Esophagus squamous epithelium (tissue), 4 donors: ENCODE measurements around the gene C1QTNF2.

ENCODE experiments used
- CTCF ChIP-seq, 6 experiments: fragments of 450-650 bp in 4 of 6; fragments of 200-600 bp in 2 of 6; sonication (generic) in 2 of 6; IDR thresholded peaks; one replicate each; pipeline ENCODE4 v1.5.1; 2016 to 2019; ENCODE audit warnings: antibody characterized with exemption in 6 of 6, mild to moderate bottlenecking in 4 of 6, moderate library complexity in 4 of 6
- POLR2A ChIP-seq, 4 donors: fragments of 450-650 bp; IDR thresholded peaks; one replicate each; pipeline ENCODE4 v1.6.1; 2017; ENCODE audit warnings: antibody characterized with exemption in 4 of 4, mild to moderate bottlenecking in 4 of 4, moderate library complexity in 3 of 4

GRCh38 chr5:160341309-160341870 lies 29.0 kb downstream of the C1QTNF2 start:
- TF ChIP-seq CTCF (IDR thresholded peaks at IDR 0.05) (no peak), POLR2A (IDR thresholded peaks at IDR 0.05) (no peak)
